Sciatic nerve (tissue), 2 donors: ENCODE data around the gene GPER1. TPM values are rescaled to one million over a fixed set of nuclear protein-coding genes. Genes with fewer than 3 reads are reported as not detected.

ENCODE experiments used
- ATAC-seq: fragments of 200-7000 bp; cut with Tn5 transposase; one replicate; pipeline ENCODE4 v1.9.1; 2020; ENCODE audit warnings: mild to moderate bottlenecking, moderate library complexity
- DNase-seq: peaks from one replicate; pipeline ENCODE4 v3.0.0-alpha.2; 2020; ENCODE audit warnings: low spot score
- intact Hi-C: fragments of 100-400 bp; cut with DNase I; formaldehyde crosslinking; loops from one replicate; pipeline ENCODE4 v1.14.2; 2022
- total RNA-seq: library from RNA; stranded (reverse); fragmentation: NEBNext Ultra II Directional; extraction: Animal tissue kit (Norgen Biotek cat#: 25700); gene quantifications from one replicate; pipeline ENCODE4 v1.2.1, GENCODE V29; 2021
- donor health status: DM: no; HTN: no; CAD: no.
- donor health status: DM: no; HTN: no; CAD: no.

The GPER1 gene
- total RNA-seq, 1 donor from 2014 or later = 11.1 TPM

- ATAC-seq (peak; percentile 16), DNase-seq (no peak)
These were observed 8.5 kb downstream of the GPER1 start for GRCh38 chr7:1096156-1097119.

GRCh38 chr7:1097120-1097504, 9.2 kb downstream of the GPER1 start:
- DNase-seq (no peak), ATAC-seq (no peak)
- intact Hi-C loops = no loop called here

More at GRCh38 chr7:1096156-1097119, 8.5 kb downstream of the GPER1 start:
- intact Hi-C loops = no loop called here

DNA sequence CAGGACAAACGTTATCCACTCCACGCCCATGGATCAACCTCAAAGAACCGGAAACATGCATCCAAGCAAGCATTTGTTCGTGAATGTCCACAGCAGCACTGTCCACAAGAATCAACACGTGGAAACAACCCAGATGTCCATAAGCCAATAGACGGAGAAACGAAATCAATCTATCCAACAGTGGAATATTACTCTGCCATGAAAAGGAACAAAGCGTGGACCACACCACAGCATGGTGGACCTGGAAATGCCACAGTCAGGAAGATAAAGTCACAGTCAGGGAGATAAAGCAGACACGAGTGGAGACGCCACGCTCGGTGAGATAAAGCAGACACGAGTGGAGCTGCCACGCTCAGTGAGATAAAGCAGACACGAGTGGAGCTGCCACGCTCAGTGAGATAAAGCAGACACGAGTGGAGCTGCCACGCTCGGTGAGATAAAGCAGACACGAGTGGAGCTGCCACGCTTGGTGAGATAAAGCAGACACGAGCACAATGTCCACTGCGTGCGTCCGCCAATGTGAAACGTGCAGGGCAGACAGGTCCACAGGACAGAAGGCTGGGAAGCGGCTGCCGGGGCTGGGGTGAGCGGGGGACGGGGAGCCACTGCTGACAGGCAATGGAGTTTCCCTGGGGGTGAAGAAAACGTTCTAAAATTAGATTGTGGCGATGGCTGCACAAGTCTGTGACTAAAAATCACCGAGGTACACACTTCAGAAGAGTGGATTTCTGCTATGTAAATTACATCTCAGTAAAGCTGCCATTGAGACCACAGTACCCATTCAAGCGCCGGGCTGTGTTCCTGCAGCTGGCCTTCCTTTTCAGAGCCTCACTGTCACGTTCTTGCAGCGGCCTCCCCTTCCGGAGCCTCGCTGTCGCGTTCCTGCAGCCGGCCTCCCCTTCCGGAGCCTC, 10.6 kb downstream of the GPER1 start:
- intact Hi-C loops = no loop called here
- ATAC-seq (no peak), DNase-seq (no peak)

DNA sequence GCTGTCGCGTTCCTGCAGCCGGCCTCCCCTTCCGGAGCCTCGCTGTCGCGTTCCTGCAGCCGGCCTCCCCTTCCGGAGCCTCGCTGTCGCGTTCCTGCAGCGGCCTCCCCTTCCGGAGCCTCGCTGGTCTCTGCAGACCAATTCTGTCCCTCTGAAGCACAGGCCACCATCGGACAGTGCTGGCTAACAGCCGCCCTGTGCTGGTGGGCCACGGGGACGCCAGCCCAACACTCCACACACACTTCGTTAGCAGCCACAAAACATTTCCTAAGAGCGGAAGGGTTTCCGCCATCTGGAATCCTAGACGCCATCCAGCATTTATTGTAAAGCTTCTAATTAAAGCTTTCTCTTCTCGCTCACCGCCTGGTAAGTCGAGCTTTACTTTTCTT, 11.2 kb downstream of the GPER1 start:
- intact Hi-C loops = no loop called here
- no peak for ATAC-seq
- no peak for DNase-seq

- ATAC-seq = no peak
- intact Hi-C loops = no loop called here
These were observed 11.7 kb downstream of the GPER1 start for GRCh38 chr7:1099637-1100036.

GRCh38 chr7:1100386-1100785, 12.5 kb downstream of the GPER1 start:
- DNase-seq (no peak), ATAC-seq (no peak)
- intact Hi-C loops = no loop called here

More at GRCh38 chr7:1099637-1100036, 11.7 kb downstream of the GPER1 start:
- DNase-seq = no peak

DNA sequence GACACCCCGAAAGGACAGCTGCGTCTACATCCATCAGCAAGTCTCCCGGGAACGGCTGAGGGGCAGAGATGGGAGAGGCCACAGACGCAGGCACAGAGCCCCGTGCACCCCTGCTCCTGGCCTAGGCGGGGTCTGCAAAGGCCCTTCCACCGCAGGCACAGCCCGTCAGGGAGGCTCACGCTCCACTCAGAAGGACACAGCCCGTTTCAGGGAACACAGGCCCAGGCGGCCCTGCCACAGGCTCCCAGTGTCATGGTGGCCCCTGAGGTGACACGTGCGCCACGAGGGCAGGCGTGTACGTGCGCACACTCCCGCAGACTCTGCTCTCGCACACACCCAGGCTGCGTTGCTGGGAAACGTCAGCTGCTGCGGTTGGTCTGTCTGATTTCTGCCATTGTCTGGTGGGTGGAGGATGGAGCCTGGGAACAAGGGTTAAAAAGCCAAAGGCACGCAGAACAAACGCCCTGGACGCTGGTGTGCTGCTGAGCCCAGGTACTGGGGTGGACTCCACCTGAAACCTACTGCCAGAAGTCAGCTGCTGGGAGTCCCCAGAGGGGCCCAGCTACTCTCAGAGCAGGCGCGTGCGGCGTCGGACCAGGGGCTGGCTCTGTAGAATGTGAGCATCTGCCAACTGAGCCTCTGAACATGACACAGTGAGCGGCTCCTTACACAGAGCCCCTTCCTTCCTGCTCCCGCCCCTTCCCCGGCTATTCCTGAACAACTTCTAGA, 13.1 kb downstream of the GPER1 start:
- ATAC-seq = no peak
- intact Hi-C loops = no loop called here
- DNase-seq = no peak

DNA sequence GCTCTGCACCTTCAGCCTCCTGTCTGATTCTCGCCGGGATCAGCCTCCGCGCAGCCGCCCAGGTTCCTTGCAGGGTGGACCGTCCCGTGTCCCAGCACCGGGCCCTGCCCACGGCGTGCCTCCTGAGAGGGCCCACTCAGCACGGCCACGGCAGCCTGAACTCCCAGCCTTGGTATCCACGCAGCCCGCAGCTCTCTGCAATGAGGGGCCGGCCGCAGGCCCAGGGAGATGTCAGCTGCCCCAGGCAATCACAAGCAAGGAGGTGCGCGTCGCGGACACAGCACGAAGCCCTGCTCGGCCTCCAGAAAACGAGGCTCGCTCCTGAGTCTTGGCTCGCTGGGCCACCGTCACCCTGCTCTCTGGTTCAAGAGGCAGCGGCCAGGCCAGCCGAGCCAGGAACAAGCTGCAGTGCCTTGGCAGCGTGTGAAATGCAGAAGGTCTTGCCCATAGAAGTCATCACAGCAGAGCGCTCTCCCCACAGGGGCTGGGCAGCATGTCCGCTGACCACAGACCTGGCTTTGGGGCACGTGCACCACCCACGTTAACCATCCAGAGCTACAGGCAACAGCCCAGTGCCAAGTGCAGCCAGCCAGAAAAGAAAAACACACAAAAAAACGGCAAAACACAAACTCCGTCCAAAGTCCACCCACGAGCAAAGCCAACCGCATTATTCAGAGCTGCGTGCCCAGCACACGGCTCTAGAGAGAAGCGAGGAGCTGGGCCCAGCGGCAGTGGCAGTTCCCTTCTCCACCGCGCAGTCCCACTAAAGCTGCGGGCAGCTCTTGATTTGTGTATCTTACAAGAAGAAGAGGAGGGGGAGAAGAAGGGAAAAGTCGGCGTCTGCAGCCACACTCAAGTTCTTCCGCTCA, 13.9 kb downstream of the GPER1 start:
- ATAC-seq = peak; percentile 18
- intact Hi-C loops = no loop called here
- no peak for DNase-seq

DNA sequence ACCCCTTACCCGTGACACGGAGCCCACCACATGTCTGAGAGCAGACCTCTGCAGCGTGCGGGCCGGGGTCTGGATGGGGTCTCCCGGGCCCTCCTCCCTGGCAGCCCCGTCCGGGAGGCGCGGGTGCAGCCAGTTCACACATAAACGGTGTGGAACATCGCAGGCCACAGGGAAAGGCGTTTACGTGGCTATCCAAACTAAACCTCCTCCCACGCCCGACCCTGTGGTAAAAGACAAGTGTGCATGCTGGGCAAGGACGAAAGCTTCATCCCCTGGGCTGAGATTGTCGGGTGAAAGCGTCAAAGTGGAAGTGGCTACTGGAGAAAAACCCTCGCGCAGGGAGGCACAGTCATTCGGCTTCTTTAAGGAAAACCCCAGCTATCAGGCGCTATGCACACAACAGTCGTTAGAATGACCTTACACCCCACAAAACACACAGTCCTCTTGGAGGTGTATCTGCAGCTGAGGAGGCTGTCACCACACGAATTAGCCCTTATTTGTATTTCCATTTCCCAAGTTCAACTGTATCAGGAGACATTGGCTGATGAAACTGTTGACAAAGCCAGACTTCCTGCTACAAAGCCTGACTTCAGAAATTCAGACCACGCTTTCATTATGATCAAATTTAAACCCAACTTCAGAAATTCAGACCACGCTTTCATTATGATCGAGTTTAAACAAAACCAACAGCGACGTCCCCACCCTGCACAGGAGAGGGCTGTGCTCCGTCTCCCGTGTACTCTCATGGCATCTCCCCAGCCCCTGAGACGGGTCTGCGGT, 15.3 kb downstream of the GPER1 start:
- DNase-seq (no peak), ATAC-seq (no peak)
- intact Hi-C loops = no loop called here

- no peak for DNase-seq
- intact Hi-C loops = no loop called here
- no peak for ATAC-seq
These were observed 16.0 kb downstream of the GPER1 start for GRCh38 chr7:1103789-1104515.

DNA sequence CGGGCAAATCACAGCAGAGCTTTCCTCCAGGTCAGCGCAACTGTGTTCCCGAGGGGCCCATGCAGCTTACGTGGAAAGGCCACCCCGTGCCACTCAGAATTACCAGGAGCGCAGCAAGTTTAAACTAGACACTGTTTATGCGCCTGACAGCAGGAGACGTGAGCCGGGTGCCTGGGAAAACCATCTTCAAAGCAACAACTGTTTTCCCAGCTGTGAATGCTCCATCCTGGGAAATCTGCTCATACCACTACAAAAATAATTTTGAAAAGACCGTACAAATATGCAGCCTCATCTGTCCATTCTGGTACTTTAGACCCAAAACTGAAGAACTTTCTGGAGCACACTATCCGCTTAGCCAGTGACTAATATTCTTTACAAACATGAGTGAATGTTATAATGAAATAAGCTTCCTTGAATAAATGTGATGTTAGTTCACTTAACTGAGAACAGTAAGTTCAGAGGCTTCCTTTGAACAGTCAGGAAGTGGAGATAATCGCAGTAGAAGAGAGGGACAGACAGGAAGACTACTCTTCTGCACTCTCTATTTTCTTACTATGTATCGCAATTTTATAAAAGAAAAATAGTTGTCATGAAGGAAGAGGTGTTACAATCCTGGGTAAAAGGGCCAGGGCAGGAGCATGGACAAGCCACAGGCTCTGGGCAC, 16.7 kb downstream of the GPER1 start:
- ATAC-seq = no peak

DNA sequence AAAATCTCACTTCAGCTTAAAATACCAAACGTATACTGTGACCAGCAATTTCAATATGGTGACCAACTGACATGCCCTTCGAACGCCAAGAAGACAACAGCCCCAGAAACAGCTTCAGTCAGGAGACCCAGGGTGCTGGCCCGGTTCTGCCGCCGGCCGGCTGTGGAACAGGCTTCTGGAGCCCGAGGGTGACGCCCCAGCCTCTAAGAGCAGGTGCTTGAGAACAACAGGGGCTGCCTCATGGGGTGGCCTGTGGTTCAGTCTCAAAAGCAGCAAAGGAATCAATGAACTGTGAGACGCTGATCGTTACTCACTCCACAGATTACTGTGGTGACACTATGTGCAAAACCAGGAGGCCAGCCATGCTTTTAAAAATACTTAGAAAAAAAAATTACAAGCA, 17.3 kb downstream of the GPER1 start:
- DNase-seq (no peak), ATAC-seq (no peak)
- intact Hi-C loops = no loop called here

More for the DNA sequence above, 16.7 kb downstream of the GPER1 start:
- intact Hi-C loops = no loop called here
- DNase-seq = no peak

DNA sequence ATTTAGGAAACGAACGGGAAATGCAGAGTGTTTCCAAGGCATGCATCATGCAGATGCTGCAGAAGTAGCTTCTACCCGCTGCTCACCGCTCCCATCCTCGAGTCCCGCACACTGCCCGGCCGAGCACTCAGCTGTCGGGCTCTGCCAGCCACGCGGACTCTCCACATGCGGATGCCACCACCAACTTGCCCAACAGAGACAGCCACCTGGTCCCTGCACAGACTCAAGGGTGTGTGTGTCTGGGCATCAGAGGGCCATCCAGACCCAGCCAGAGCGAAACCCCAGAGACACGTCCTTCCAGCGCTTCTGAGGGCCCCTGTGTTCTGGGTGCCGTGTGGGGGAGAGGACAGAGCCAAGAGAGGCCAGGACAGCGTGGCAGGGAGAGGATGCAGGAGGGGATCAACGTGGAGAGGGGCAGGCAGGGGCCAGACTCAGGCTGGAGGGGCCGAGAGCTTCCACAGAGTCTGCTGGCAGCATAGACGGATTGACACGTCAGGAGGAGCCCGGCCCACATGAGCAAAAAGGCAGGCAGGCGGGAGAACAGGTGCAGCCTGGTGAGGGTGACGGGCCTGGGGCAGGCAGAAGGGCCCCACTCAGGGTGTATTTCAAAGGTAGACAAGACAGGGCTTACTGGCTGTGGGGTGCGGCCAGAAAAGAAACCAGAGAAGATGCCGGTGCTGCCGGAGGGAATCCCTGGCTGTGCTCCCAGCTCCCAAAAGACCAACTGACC, 18.3 kb downstream of the GPER1 start:
- no peak for DNase-seq
- intact Hi-C loops = no loop called here
- ATAC-seq = no peak

DNA sequence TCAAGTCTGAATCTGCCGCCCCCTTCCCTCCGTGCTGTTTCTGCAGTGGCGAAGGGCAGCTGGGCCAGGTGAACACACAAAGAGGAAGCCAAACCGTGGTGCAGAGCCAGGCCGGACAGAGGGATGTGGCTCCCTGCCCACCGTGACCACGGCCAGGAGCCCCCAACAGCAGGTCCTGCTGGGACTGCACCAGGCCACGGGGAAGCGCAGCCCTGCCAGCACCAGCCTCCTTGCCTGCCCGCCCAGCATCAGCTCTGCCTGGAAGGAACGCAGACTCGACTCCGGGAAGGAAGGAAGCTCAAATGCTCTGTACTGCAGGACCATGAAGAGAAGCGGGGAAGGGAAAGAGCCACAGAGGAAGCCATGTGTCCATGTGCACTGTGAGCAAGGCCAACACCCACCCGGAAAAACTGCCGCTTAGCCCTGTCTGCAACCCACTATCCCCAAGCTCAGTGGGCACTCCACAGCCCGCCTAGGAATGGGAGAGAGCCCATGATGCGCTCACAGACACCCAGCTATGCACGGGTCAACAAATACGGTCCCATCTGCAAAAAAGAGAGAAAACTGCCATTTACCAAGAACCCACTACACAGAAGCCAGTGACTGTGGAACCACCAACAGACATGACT, 19.0 kb downstream of the GPER1 start:
- intact Hi-C loops = no loop called here
- DNase-seq (no peak), ATAC-seq (peak; percentile 24)

DNA sequence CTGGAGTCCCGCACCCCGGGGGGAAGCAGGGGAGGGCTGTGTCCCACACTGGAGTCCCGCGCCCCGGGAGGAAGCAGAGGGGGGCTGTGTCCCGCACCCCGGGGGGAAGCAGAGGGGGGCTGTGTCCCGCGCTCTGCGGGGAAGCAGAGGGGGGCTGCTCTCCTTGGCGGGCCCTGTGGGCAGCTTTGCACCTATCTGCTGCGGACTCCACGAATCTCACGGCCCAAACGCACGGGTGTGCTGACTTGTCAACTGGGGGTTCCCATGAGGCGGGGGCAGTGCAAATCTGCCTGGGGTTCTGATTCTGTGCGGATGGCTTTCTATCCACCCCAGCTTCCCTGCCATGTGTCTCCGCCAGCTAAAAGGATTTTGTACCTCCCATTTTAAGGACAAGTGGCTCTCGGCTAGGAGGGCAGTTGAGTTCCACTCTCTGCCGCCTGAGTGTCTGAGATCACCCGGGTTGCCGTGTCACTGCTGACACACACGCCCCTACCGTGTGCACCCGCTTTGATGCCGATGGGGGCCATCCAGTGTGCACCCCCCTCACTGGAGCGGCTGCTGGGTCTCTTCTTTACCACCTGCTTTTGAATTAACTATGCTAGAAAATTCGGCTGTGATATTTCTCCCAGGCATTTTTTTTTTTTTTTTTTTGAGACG, 20.5 kb downstream of the GPER1 start:
- DNase-seq (no peak), ATAC-seq (no peak)
- intact Hi-C loops = no loop called here
